GM23248 (cell line): Measurements from ENCODE around the gene COL28A1.

Source experiments
- EZH2 ChIP-seq: fragments of 200-600 bp; sonication (generic); IDR thresholded peaks from 2 replicates; pipeline ENCODE4 v1.6.1; 2018; ENCODE audit warnings: antibody characterized with exemption, mild to moderate bottlenecking; ENCODE audit not compliant: insufficient read depth, poor library complexity, severe bottlenecking
- EZH2phosphoT487 ChIP-seq: fragments of 200-600 bp; sonication (generic); IDR thresholded peaks from 2 replicates; pipeline ENCODE4 v1.6.1; 2018; ENCODE audit warnings: antibody characterized with exemption, moderate library complexity, mild to moderate bottlenecking, low read depth; ENCODE audit not compliant: insufficient read depth

DNA sequence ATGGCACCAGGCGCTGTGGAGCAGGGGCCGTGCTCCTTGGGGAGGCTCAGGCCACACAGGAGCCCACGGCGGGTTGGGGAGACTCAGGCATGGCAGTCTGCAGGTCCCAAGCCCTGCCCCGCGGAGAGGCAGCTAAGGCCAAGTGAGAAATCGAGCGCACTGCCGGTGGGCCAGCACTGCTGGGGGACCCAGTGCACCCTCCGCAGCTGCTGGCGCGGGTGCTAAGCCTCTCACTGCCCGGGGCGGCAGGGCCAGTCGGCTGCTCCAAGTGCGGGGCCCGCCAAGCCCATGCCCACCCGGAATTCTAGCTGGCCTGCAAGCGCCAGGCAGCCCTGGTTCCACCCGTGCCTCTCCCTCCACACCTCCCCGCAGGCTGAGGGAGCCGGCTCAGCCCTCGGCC, 57.1 kb downstream of the COL28A1 start:
- TF ChIP-seq EZH2phosphoT487, result no peak
- no peak for TF ChIP-seq EZH2
